Hepatocyte (in vitro differentiated cells): Measurements from ENCODE around the gene TADA3. TPM values are rescaled to one million over a fixed set of nuclear protein-coding genes. Genes with fewer than 3 reads are reported as not detected.

Experiments used
- DNase-seq: peaks from one replicate; pipeline ENCODE4 v3.0.0-alpha.2; 2016; ENCODE audit warnings: low spot score
- H2AFZ ChIP-seq: fragments of 200-600 bp; sonication (generic); 2 replicates; pipeline ENCODE4 v1.6.0; 2016; ENCODE audit warnings: antibody characterized with exemption, mild to moderate bottlenecking
- H3K27ac ChIP-seq: fragments of 200-600 bp; sonication (generic); 2 replicates; pipeline ENCODE4 v1.5.1; 2016; ENCODE audit warnings: mild to moderate bottlenecking
- H3K27me3 ChIP-seq: fragments of 200-600 bp; sonication (generic); 2 replicates; pipeline ENCODE4 v1.6.1; 2016
- H3K36me3 ChIP-seq: fragments of 200-600 bp; sonication (generic); replicated peaks from 2 replicates; pipeline ENCODE4 v1.5.1; 2016; ENCODE audit warnings: low read depth; ENCODE audit not compliant: insufficient read depth
- H3K4me1 ChIP-seq: fragments of 200-600 bp; sonication (generic); 2 replicates; pipeline ENCODE4 v1.5.1; 2016; ENCODE audit warnings: mild to moderate bottlenecking, moderate library complexity; ENCODE audit not compliant: insufficient read depth
- H3K4me2 ChIP-seq: fragments of 200-600 bp; sonication (generic); 2 replicates; pipeline ENCODE4 v1.6.0; 2016
- H3K4me3 ChIP-seq: fragments of 200-600 bp; sonication (generic); 2 replicates; pipeline ENCODE4 v1.5.1; 2016; ENCODE audit warnings: mild to moderate bottlenecking
- H3K79me2 ChIP-seq: fragments of 200-600 bp; sonication (generic); 2 replicates; pipeline ENCODE4 v1.6.0; 2017; ENCODE audit warnings: mild to moderate bottlenecking
- H3K9me2 ChIP-seq: fragments of 200-600 bp; sonication (generic); replicated peaks from 2 replicates; pipeline ENCODE4 v1.6.0; 2017; ENCODE audit warnings: mild to moderate bottlenecking; ENCODE audit not compliant: insufficient read depth
- H3K9me3 ChIP-seq: fragments of 200-600 bp; sonication (generic); 2 replicates; pipeline ENCODE4 v1.5.1; 2016; ENCODE audit warnings: low read depth, mild to moderate bottlenecking
- H4K20me1 ChIP-seq: fragments of 200-600 bp; sonication (generic); 2 replicates; pipeline ENCODE4 v1.6.0; 2016; ENCODE audit warnings: mild to moderate bottlenecking; ENCODE audit not compliant: insufficient read depth, poor library complexity, severe bottlenecking
- EZH2 ChIP-seq: fragments of 200-600 bp; sonication (generic); IDR thresholded peaks from 2 replicates; pipeline ENCODE4 v1.6.1; 2016; ENCODE audit warnings: antibody characterized with exemption, mild to moderate bottlenecking, borderline replicate concordance
- EZH2phosphoT487 ChIP-seq: fragments of 200-600 bp; sonication (generic); IDR thresholded peaks from one replicate; pipeline ENCODE4 v1.6.1; 2018; ENCODE audit warnings: antibody characterized with exemption, mild to moderate bottlenecking, low read depth, moderate library complexity; ENCODE audit not compliant: unreplicated experiment, severe bottlenecking
- whole genome bisulfite sequencing: methylation state at CpG from one replicate; pipeline ENCODE4 v1.1.6; 2016; ENCODE audit warnings: low lambda C conversion rate; ENCODE audit errors: missing lambda C conversion rate; 5-methylcytosine and 5-hydroxymethylcytosine counted together
- polyA plus RNA-seq: library from polyadenylated mRNA; unstranded; fragments of >200 nt; fragmentation: Nextera tagmentation; extraction: Ambion mirVana; gene quantifications from 2 replicates; pipeline ENCODE4 v1.2.1, GENCODE V29; 2016
- total RNA-seq: library from RNA; depleted of rRNA; stranded (reverse); fragments of >200 nt; gene quantifications from 2 replicates; pipeline ENCODE4 v1.2.3, GENCODE V29; 2014
- TF ChIP-seq, protein P1 (sequence below): fragments of 200-600 bp; sonication (generic); IDR thresholded peaks from 2 replicates; pipeline ENCODE4 v1.5.1; 2016; ENCODE audit warnings: antibody characterized with exemption, mild to moderate bottlenecking; ENCODE audit not compliant: poor library complexity

TADA3 gene
- total and polyA plus RNA-seq, 2 experiments from 2014 or later, result 61.2 to 65.5 TPM

DNA sequence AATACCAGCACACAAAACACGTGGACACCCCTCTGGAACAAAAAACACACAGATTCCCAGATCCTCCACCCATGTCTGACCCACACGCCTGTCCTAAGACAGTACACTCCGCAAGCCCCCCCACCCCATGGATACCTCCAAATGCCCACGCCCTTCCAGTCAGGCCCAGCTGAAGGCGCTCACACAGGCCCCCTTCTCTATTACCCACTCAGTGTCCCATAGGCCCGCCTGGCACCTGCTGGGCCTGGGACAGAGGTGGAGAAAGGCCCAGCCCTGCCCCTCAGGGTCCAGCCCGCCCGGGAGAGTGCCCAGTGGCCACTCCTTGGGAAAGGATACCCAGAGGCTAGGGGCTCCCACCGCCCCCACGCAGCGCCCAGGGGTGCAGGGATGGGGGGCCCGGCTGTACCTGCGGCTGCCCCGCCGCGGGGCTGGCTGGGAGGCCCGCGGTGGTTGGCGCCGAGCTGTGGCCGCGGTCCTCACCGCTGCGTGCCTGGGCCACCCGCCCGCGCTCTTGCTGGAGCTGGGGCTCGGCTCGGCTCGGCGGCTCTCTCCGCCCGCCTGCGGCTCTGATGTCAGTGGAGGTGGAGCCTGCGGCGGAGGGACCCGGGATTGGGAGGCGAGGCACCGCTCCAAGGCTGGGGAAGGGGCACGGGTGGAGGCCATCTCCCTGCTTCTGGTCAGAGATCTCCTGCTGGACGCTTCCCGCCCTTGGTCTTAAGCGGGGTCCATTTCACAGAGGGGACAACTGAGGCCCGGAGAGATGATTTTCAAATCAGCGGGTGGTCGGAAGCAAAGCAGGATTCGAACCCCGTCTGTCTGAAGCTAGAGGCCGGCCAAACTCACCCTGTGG lies 22.6 kb downstream of the TADA3 start, which contains the start of gene CAMK1:
Gene CAMK1, minus strand, starts transcription at position 522 of the 850 bp plus-strand sequence. CDS start 2,198 bp downstream, outside the sequence.
- Histone ChIP-seq H4K20me1 (no peaks in the 10 kb centered on the region), H3K9me2 (no peaks in the 10 kb centered on the region), H3K4me3 (peak within 1 kb of the TSS; percentile 62), H3K36me3 (no peaks in the 10 kb centered on the region), H2AFZ (peak within 1 kb of the TSS; percentile 56), H3K9me3 (no peaks in the 10 kb centered on the region), H3K79me2 (no peaks in the 10 kb centered on the region), H3K27me3 (no peaks in the 10 kb centered on the region), H3K27ac (peak within 1 kb of the TSS; percentile 45), H3K4me1 (peaks cover 19% of the 10 kb centered on the region), H3K4me2 (peak within 1 kb of the TSS; percentile 88)
- peak; percentile 91 for DNase-seq
- TF ChIP-seq, protein P1, sequence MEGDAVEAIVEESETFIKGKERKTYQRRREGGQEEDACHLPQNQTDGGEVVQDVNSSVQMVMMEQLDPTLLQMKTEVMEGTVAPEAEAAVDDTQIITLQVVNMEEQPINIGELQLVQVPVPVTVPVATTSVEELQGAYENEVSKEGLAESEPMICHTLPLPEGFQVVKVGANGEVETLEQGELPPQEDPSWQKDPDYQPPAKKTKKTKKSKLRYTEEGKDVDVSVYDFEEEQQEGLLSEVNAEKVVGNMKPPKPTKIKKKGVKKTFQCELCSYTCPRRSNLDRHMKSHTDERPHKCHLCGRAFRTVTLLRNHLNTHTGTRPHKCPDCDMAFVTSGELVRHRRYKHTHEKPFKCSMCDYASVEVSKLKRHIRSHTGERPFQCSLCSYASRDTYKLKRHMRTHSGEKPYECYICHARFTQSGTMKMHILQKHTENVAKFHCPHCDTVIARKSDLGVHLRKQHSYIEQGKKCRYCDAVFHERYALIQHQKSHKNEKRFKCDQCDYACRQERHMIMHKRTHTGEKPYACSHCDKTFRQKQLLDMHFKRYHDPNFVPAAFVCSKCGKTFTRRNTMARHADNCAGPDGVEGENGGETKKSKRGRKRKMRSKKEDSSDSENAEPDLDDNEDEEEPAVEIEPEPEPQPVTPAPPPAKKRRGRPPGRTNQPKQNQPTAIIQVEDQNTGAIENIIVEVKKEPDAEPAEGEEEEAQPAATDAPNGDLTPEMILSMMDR, result no peak
- 15% methylated on average over 43 of the region's 49 CpGs for WGBS

DNA sequence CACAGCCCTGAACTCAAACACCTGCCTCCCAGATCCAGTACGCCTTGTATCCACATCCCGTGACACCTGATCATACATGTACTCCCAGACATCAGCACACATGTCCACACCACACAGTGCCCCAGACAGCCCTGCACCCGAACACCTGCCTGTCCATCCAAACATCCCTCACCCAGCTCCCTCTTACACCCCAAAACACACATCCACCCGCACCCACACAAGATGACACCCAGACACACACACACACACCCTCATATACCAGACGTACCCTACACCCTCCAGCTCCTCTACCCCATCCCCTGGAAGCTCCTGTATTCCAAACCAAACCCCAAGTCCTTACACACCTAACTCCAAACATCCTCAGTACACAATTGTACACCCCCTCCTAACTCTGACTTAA lies 23.3 kb downstream of the TADA3 start:
- H2AFZ ChIP-seq, result no peak overlapping the region

DNA sequence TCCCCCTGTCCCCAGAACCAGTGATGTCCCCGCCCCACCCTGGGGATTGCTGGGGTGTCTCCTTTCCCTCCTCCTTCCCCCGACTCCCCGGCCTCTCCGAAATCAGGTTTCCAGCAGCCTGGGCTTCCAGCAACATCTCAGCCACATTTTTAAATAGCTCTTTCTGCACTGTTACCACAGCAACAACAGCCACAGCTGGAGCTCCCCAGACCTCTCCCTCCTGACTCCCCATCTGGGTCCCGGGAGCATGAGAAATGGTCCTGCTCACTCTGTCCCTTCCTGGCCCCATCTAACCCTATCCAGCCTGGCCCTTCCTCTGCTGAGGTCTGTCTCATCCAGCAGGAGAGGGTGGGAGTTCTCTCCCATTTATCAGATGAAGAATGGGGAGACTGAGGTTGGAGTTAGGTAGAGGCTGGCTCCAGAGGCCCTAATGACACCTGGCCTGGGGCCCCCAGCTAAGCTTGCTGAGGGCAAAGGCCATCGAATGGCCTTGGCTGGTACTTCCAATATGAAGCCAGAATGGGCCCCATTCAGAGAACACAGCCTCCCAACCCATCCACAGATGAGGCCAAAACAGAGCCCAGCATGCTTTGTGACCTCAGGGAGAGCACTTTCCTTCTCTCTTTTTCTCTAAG lies 24.0 kb downstream of the TADA3 start:
- H3K4me1 ChIP-seq, result peaks cover 19% of the 10 kb centered on the region
- no peak overlapping the region for H2AFZ ChIP-seq
- no peak for DNase-seq
- 86% methylated on average over 6 of the region's 6 CpGs for WGBS
- no peaks in the 10 kb centered on the region for H3K9me3 ChIP-seq
- no peaks in the 10 kb centered on the region for H3K9me2 ChIP-seq
- no peaks in the 10 kb centered on the region for H3K79me2 ChIP-seq
- H3K27ac ChIP-seq, result no peak overlapping the region
- no peak overlapping the region for H3K4me3 ChIP-seq
- no peaks in the 10 kb centered on the region for H4K20me1 ChIP-seq
- TF ChIP-seq EZH2 (no peak), EZH2phosphoT487 (no peak)
- TF ChIP-seq, protein P1, result no peak
- no peaks in the 10 kb centered on the region for H3K27me3 ChIP-seq
- H3K36me3 ChIP-seq, result no peaks in the 10 kb centered on the region
- peak overlapping the region; percentile 88 for H3K4me2 ChIP-seq

More for the DNA sequence above, 23.3 kb downstream of the TADA3 start:
- 83% methylated on average over 5 of the region's 5 CpGs for WGBS
- H3K9me3 ChIP-seq, result no peaks in the 10 kb centered on the region
- no peak for DNase-seq
- no peak overlapping the region for H3K27ac ChIP-seq
- H3K4me1 ChIP-seq, result peaks cover 19% of the 10 kb centered on the region
- H4K20me1 ChIP-seq, result no peaks in the 10 kb centered on the region
- H3K36me3 ChIP-seq, result no peaks in the 10 kb centered on the region
- TF ChIP-seq EZH2 (no peak), EZH2phosphoT487 (no peak)
- TF ChIP-seq, protein P1, result no peak
- H3K79me2 ChIP-seq, result no peaks in the 10 kb centered on the region
- no peaks in the 10 kb centered on the region for H3K27me3 ChIP-seq
- no peak overlapping the region for H3K4me3 ChIP-seq
- peak overlapping the region; percentile 88 for H3K4me2 ChIP-seq
- no peaks in the 10 kb centered on the region for H3K9me2 ChIP-seq
